GM19455 (cell line): ENCODE results near the gene MRPS27.

Experiments used
- ATAC-seq: cut with Tn5 transposase; IDR thresholded peaks from one replicate; pipeline ENCODE4 v1.9.1; 2021; ENCODE audit not compliant: unreplicated experiment

Gene MRPS27

GRCh38 chr5:72292411-72292810, 27.6 kb downstream of the MRPS27 start:
- ATAC-seq: no peak

GRCh38 chr5:72291601-72292000, 28.4 kb downstream of the MRPS27 start:
- ATAC-seq: no peak

- ATAC-seq: no peak
Measured at GRCh38 chr5:72290356-72291133, 29.5 kb downstream of the MRPS27 start.

GRCh38 chr5:72288924-72289323, 31.1 kb downstream of the MRPS27 start:
- ATAC-seq: no peak

GRCh38 chr5:72286798-72287197, 33.2 kb downstream of the MRPS27 start:
- ATAC-seq: no peak

- ATAC-seq: no peak
Measured at GRCh38 chr5:72285424-72285821, 34.6 kb downstream of the MRPS27 start.

GRCh38 chr5:72284559-72285423, 35.2 kb downstream of the MRPS27 start:
- ATAC-seq: no peak

GRCh38 chr5:72283358-72283757, 36.7 kb downstream of the MRPS27 start:
- no peak for ATAC-seq

GRCh38 chr5:72282878-72283277, 37.2 kb downstream of the MRPS27 start:
- no peak for ATAC-seq

- ATAC-seq: no peak
Measured at GRCh38 chr5:72281764-72282499, 38.1 kb downstream of the MRPS27 start.

GRCh38 chr5:72281430-72281763, 38.6 kb downstream of the MRPS27 start:
- ATAC-seq: no peak

- ATAC-seq: no peak
Measured at GRCh38 chr5:72280581-72281069, 39.4 kb downstream of the MRPS27 start.

GRCh38 chr5:72276219-72276752, 43.8 kb downstream of the MRPS27 start:
- no peak for ATAC-seq

GRCh38 chr5:72273547-72273946, 46.5 kb downstream of the MRPS27 start:
- no peak for ATAC-seq

GRCh38 chr5:72272398-72272797, 47.6 kb downstream of the MRPS27 start:
- ATAC-seq: no peak

- no peak for ATAC-seq
Measured at GRCh38 chr5:72271702-72272101, 48.3 kb downstream of the MRPS27 start.

GRCh38 chr5:72270037-72270436, 50.0 kb downstream of the MRPS27 start:
- no peak for ATAC-seq

- no peak for ATAC-seq
Measured at GRCh38 chr5:72269411-72269780, 50.6 kb downstream of the MRPS27 start.

GRCh38 chr5:72268753-72269410, 51.2 kb downstream of the MRPS27 start:
- no peak for ATAC-seq

- ATAC-seq: no peak
Measured at GRCh38 chr5:72268260-72268659, 51.8 kb downstream of the MRPS27 start.

GRCh38 chr5:72267685-72268084, 52.4 kb downstream of the MRPS27 start:
- no peak for ATAC-seq
